IPS-20b (cell line): ENCODE data around the gene TCAIM.
"Not testable (repeated sequence)": the region's sequence is repeated elsewhere in the genome, so short reads cannot be mapped to it uniquely, and the experiment has no call there.

Source experiments
- H3K27ac ChIP-seq: one replicate; pipeline ENCODE4 v1.5.1; 2013; ENCODE audit warnings: low read length
- H3K27me3 ChIP-seq: 2 replicates; pipeline ENCODE4 v1.6.1; 2013; ENCODE audit warnings: mild to moderate bottlenecking, low read length, inconsistent platforms; ENCODE audit not compliant: insufficient read depth
- H3K36me3 ChIP-seq: 2 replicates; pipeline ENCODE4 v1.6.1; 2013; ENCODE audit warnings: low read depth, mild to moderate bottlenecking, inconsistent platforms, low read length, moderate library complexity; ENCODE audit not compliant: insufficient read depth
- H3K4me1 ChIP-seq: 2 replicates; pipeline ENCODE4 v1.6.1; 2013; ENCODE audit warnings: mild to moderate bottlenecking, control low read depth, inconsistent platforms, low read length, moderate library complexity; ENCODE audit not compliant: insufficient read depth
- H3K4me3 ChIP-seq: 2 replicates; pipeline ENCODE4 v1.5.1; 2013; ENCODE audit warnings: mild to moderate bottlenecking, low read length, inconsistent platforms
- H3K9ac ChIP-seq: 2 replicates; pipeline ENCODE4 v1.6.1; 2013; ENCODE audit warnings: low read depth, mild to moderate bottlenecking, inconsistent platforms, low read length, moderate library complexity
- H3K9me3 ChIP-seq: 2 replicates; pipeline ENCODE4 v1.6.1; 2013; ENCODE audit warnings: mild to moderate bottlenecking, low read depth, low read length, inconsistent platforms; ENCODE audit not compliant: insufficient read depth

The TCAIM gene

DNA sequence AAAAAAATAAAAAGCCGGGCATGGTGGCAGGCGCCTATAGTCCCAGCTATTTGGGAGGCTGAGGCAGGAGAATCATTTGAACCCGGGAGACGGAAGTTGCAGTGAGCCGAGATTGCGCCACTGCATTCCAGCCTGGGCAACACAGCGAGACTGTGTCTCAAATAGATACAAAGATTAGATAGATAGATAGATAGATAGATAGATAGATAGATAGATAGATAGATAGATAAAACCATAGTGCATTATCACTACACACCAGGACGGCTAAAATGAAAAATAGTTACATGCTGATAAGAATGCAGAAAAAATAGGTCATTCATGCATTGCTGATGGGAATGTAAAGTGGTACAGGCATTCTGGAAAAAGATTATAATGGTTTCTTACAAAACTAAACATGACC lies 59.7 kb downstream of the TCAIM start:
- not testable (repeated sequence) for H3K4me1 ChIP-seq, H3K4me3 ChIP-seq, H3K9ac ChIP-seq, H3K36me3 ChIP-seq, H3K27ac ChIP-seq, H3K9me3 ChIP-seq, H3K27me3 ChIP-seq

GRCh38 chr3:44398853-44399252 lies 60.3 kb downstream of the TCAIM start:
- no peaks in the 10 kb centered on the region for H3K4me1 ChIP-seq
- no peak overlapping the region for H3K9ac ChIP-seq
- H3K27ac ChIP-seq: no peak overlapping the region
- no peaks in the 10 kb centered on the region for H3K9me3 ChIP-seq
- H3K36me3 ChIP-seq: peaks cover 6% of the 10 kb centered on the region; the same call in 1 of the 2 replicates
- no peaks in the 10 kb centered on the region for H3K27me3 ChIP-seq
- no peak overlapping the region for H3K4me3 ChIP-seq

DNA sequence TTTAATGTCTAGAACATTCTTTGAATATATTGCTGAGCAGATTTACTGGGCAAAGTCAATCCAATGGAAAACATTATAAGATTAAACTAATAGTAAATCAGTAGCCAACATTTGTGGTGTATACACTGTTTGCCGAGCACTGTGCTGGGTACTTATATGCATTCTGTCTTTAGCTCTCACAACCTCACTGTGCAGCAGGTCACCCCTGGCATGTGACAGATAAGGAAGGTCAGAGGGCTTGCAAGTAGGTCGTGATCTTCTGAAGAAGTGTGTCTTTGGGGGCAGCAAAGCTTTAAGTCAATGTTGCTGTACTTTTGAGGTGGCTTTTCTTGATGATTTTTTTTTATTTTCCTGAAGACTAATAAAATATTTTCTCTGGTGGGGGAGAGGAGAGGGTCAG lies 62.2 kb downstream of the TCAIM start:
- H3K27me3 ChIP-seq: no peaks in the 10 kb centered on the region
- H3K9ac ChIP-seq: no peak overlapping the region
- peaks cover 6% of the 10 kb centered on the region; the same call in 1 of the 2 replicates for H3K36me3 ChIP-seq
- H3K4me1 ChIP-seq: no peaks in the 10 kb centered on the region
- H3K27ac ChIP-seq: no peak overlapping the region
- H3K4me3 ChIP-seq: no peak overlapping the region
- H3K9me3 ChIP-seq: no peaks in the 10 kb centered on the region

DNA sequence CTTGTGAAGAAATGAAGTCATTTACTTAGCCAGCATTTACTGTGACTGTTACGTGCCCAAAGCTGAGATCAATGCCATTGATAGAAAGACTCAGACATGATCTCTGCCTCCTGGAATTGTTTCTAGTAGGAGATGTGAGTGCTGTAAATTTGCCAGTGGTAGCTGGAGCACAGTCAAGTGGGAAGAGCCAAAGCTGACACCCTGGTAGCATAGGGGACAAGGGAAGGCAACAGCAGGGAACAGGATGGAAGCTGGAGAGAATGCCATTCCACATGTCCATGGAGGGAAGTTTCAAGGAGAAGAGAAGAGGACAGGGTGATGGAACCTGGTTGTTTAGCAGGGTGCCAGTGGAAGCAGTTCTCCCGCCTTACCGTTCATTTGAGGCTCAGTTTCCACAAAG lies 64.0 kb downstream of the TCAIM start:
- Histone ChIP-seq H3K4me3 (no peak overlapping the region), H3K36me3 (peaks cover 3% of the 10 kb centered on the region; the same call in 1 of the 2 replicates), H3K27me3 (no peaks in the 10 kb centered on the region), H3K9ac (no peak overlapping the region), H3K9me3 (no peaks in the 10 kb centered on the region), H3K4me1 (no peaks in the 10 kb centered on the region), H3K27ac (no peak overlapping the region)

DNA sequence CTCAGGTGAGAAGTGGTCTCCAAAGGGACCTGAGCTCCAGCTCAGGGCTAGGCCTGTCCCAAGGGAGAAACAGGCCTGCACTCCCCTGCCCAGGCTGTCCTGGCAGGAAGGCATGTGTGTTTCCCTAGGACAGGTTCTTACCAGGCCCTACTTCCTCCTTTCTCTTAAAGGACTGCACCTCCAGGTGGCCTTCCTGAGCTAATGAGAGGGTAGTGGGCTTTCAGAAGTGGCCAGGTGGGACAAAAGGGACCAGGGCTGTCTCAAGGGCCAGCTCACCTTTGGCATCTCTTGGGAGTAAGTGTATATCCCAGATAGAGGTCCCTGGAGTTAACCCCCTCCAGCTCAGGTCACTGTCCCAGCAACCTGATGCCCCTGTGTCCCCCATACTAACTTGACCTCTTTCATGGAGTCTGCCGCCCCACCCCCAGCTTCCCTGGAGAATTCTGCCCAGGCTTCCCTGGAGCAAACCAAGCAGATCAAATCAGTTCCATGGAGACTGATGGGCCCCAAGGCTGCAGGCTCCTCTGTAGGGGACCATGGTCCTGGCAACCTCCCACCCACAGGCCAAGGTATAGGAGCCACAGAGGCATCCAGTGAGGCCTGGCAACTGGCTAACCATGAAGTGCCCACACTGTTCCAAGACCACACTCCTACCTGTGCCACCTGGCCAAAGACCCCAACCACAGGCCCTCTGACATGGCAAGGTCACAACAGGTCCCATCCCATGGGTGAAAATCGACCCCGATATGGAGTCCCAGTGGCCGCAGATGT lies 71.3 kb downstream of the TCAIM start:
- no peaks in the 10 kb centered on the region for H3K4me1 ChIP-seq
- H3K27ac ChIP-seq: no peak overlapping the region
- no peak overlapping the region for H3K4me3 ChIP-seq
- no peaks in the 10 kb centered on the region for H3K27me3 ChIP-seq
- H3K36me3 ChIP-seq: no peaks in the 10 kb centered on the region
- H3K9me3 ChIP-seq: no peaks in the 10 kb centered on the region
- H3K9ac ChIP-seq: no peak overlapping the region

- Histone ChIP-seq H3K27me3 (no peaks in the 10 kb centered on the region), H3K4me1 (no peaks in the 10 kb centered on the region)
Measured at GRCh38 chr3:44411031-44411645, 72.6 kb downstream of the TCAIM start.

DNA sequence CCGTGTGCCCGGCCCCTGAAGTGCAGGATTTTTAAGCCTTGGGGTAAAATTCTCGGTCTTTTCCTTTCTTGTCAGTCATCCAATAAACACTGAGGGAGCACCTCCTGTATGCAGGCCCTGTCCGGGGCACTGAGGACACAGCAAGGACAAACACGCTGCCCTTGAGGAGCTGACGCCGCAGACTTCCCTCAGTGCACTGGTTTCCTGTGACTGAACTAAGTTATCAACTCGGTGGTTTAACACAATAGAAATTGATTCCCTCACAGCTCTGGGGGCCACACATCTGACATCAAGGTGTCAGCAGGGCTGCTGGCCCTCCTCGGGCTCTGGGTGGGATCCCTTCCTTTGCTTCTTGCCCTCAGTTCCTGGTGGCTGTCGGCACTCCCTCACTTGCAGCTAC lies 73.8 kb downstream of the TCAIM start:
- Histone ChIP-seq H3K27ac (no peak overlapping the region), H3K9me3 (no peaks in the 10 kb centered on the region), H3K9ac (no peak overlapping the region)

More at GRCh38 chr3:44411031-44411645, 72.6 kb downstream of the TCAIM start:
- Histone ChIP-seq H3K9me3 (no peaks in the 10 kb centered on the region), H3K4me3 (no peak overlapping the region), H3K36me3 (no peaks in the 10 kb centered on the region), H3K9ac (no peak overlapping the region), H3K27ac (no peak overlapping the region)

GRCh38 chr3:44414517-44415090 lies 76.0 kb downstream of the TCAIM start:
- H3K9ac ChIP-seq: no peak overlapping the region
- H3K36me3 ChIP-seq: no peaks in the 10 kb centered on the region
- no peaks in the 10 kb centered on the region for H3K27me3 ChIP-seq
- no peak overlapping the region for H3K4me3 ChIP-seq
- H3K27ac ChIP-seq: no peak overlapping the region
- H3K9me3 ChIP-seq: no peaks in the 10 kb centered on the region
- H3K4me1 ChIP-seq: no peaks in the 10 kb centered on the region

More for the DNA sequence above, 73.8 kb downstream of the TCAIM start:
- H3K4me3 ChIP-seq: no peak overlapping the region
- no peaks in the 10 kb centered on the region for H3K27me3 ChIP-seq
- no peaks in the 10 kb centered on the region for H3K4me1 ChIP-seq
- no peaks in the 10 kb centered on the region for H3K36me3 ChIP-seq

DNA sequence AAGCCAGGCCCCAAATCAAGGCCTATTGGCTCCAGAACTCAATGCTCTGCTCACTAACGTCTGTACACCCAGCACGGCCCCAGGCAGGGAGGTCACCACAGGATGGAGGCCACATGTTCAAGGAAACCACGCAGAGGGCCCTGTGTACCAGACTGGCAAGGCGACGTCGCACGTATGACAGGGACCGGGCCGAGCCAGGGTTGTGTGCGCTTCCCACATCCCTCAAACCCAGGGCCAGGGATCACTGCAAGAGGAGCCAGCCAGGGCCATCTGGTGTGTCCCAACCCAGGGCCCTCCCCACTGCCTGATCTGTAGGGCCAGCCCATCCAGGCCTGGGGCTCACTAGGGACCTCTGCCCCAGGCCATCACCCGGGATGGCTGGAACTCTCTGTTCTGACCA lies 76.9 kb downstream of the TCAIM start:
- Histone ChIP-seq H3K9ac (no peak overlapping the region), H3K27ac (no peak overlapping the region), H3K4me3 (no peak overlapping the region), H3K9me3 (no peaks in the 10 kb centered on the region), H3K36me3 (no peaks in the 10 kb centered on the region), H3K4me1 (no peaks in the 10 kb centered on the region), H3K27me3 (no peaks in the 10 kb centered on the region)

DNA sequence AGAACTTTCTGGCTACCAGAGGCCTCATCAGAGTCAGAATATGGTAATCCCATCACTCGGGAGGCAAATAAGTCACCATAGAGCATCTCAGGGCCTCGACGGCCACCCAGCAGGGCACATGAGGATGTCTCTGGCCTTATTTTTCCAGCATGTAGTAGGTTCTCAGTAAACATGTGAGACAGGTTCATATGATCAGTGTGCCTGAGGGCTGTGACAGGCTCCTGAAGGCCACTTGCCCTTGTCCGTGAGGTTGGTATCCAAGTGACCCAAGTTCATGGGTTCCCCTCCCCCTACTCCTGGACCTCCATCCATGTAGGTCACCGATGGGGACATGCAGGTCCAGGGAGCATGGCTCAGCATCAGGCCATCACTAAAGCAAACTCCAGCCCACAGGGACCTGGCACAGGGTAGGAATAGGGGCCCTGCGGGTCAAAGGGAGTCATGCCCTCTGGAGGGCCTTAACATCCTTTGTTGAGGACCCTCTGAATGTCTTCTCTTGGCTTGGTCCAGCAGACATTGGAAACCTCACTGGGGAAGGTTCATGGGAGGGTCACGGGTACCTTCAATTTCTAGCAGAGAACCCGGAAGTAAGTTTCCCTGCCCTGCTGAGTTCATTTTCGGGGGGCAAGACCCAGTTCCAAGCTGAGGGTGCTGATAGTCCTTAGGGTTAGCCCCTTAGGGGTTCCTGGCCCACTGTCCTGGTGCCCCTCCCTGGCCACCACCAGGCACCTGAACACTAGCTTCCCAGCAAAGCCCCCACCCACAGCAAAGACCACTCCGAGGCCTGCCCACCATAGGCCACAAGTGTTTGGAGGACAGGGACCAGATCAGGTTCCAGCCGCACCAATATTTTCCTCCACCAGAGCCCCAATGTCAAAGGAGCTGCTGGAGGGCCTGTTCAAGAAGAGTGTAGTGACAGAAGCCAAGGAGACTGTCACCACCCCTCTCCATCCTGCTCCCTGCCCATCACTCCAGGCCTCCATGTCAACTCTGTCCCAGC lies 77.8 kb downstream of the TCAIM start:
- H3K27ac ChIP-seq: no peak overlapping the region

DNA sequence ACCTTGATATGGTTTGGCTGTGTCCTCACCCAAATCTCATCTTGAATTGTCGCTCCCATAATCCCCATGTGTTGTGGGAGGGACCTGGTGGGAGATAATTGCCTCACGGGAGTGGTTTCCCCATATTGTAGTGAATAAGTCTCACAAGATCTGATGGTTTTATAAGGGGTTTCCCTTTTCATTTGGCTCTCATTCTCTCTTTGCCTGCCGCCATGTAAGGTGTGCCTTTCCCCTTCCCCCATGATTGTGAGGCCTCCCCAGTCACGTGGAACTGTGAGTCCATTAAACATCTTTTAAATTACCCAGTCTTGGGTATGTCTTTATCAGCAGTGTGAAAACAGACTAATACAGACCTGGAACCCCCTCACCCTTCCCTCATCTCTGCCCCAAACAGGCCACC lies 79.6 kb downstream of the TCAIM start:
- H3K27me3 ChIP-seq, H3K36me3 ChIP-seq, H3K4me3 ChIP-seq, H3K9me3 ChIP-seq, H3K4me1 ChIP-seq, H3K9ac ChIP-seq, H3K27ac ChIP-seq: not testable (repeated sequence)

More for the DNA sequence above, 77.8 kb downstream of the TCAIM start:
- no peaks in the 10 kb centered on the region for H3K9me3 ChIP-seq
- no peak overlapping the region for H3K4me3 ChIP-seq
- no peak overlapping the region for H3K9ac ChIP-seq
- H3K4me1 ChIP-seq: no peaks in the 10 kb centered on the region
- H3K36me3 ChIP-seq: no peaks in the 10 kb centered on the region
- H3K27me3 ChIP-seq: no peaks in the 10 kb centered on the region
